Adipocyte (in vitro differentiated cells): Measurements from ENCODE around the gene GTPBP6.

Source experiments
- DNase-seq: peaks from one replicate; pipeline ENCODE4 v3.0.0-alpha.2; 2015; ENCODE audit warnings: low read depth
- H3K27me3 ChIP-seq: replicated peaks from 2 replicates; pipeline ENCODE4 v1.7.0; 2013; ENCODE audit warnings: mild to moderate bottlenecking, low read length, moderate library complexity; ENCODE audit not compliant: control insufficient read depth, insufficient read depth
- H3K36me3 ChIP-seq: 2 replicates; pipeline ENCODE4 v1.7.0; 2013; ENCODE audit warnings: low read length, mild to moderate bottlenecking, moderate library complexity; ENCODE audit not compliant: control insufficient read depth, insufficient read depth, severe bottlenecking
- H3K4me1 ChIP-seq: 2 replicates; pipeline ENCODE4 v1.7.0; 2013; ENCODE audit warnings: mild to moderate bottlenecking, low read length, moderate library complexity; ENCODE audit not compliant: control insufficient read depth, insufficient read depth
- H3K4me3 ChIP-seq: 2 replicates; pipeline ENCODE4 v1.7.0; 2013; ENCODE audit warnings: mild to moderate bottlenecking, low read length, moderate library complexity
- H3K9ac ChIP-seq: 2 replicates; pipeline ENCODE4 v1.7.0; 2013; ENCODE audit warnings: mild to moderate bottlenecking, low read length, moderate library complexity
- H3K9me3 ChIP-seq: 2 replicates; pipeline ENCODE4 v1.7.0; 2013; ENCODE audit warnings: mild to moderate bottlenecking, low read length, moderate library complexity; ENCODE audit not compliant: control insufficient read depth

Gene GTPBP6

DNA sequence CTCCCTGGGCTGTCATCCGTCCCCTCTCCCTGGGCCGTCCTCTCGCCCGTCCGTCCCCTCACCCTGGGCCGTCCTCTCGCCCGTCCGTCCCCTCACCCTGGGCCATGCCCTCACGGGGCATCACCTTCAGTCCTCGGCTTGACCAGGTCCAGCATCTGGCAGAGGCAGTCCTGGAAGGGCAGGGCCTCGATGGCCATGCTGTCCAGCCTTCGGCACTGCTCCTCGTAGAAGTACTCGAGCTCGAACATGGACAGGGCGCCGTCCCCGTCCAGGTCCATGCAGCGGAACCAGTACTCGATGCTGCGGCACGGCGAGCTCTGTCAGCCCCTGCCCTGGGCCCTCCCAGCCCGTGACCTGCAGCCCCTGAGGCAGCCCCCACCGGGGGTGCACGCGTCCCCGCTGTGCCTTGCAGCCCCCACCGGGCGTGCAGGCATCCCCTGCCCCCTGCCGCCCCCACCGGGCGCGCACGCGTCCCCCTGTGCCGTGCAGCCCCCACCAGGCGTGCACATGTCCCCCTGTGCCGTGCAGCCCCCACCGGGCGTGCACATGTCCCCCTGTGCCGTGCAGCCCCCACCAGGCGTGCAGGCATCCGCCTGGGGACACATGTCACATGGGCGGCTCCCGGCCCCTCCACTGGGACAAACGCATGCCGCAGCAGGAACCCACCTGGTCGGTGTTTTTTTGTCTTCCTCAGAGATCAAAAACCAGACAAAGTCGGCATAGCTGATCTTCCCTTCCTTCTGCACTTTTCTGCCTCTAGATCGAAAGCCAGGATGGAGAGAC lies 22.2 kb upstream of the GTPBP6 start:
- Histone ChIP-seq H3K4me1 (no peaks in the 10 kb centered on the region), H3K27me3 (no peaks in the 10 kb centered on the region), H3K9ac (no peak overlapping the region), H3K9me3 (no peaks in the 10 kb centered on the region), H3K4me3 (no peak overlapping the region), H3K36me3 (peaks cover 4% of the 10 kb centered on the region)
- no peak for DNase-seq

DNA sequence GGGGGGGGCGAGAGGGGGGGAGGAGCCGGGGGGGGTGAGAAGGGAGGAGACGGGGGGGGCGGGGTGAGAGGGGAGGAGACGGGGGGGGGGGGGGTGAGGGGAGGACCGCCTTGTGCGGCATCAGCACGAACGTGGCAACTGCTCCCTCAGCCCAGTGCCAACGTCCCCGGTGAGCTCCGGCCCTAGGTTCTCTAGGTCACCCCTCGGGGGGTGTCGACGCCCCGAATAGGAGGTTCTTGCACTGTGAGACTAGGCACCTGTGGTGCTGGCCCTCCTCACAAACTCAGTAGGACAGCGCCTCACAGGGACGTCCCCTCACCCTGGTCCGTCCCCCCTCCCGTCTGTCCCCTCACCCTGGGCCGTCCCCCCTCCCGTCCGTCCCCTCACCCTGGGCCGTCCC lies 21.5 kb upstream of the GTPBP6 start:
- H3K36me3 ChIP-seq = peaks cover 3% of the 10 kb centered on the region
- H3K9ac ChIP-seq = no peak overlapping the region

DNA sequence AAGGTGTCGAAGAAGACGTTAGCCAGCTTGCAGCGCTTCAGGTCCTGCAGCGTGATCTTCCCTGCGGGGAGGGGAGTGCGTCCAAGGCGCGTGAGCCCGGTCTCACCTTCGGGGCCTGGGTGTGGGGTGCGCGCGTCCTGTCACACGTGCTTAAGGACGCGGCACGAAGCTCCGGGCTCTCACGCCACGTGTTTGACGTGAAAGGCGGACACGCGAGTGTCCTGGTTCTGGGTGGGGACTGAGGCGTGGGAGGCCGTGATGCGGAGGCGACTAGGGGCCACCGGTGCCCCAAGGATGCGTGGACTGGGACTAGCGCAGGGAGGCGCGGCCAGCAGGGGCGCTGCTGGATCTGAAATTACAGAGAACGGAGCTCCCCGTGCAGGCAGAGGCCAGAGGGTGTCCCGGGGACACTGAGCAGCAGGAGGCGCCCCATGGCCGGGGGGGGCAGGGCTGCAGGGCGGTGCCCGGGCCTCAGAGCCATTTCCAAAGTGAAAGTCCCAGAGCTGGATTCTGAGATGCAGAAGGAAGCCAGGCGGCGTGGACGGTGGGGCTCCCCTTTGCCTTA lies 20.3 kb upstream of the GTPBP6 start:
- Histone ChIP-seq H3K4me3 (no peak overlapping the region), H3K4me1 (no peaks in the 10 kb centered on the region), H3K36me3 (no peaks in the 10 kb centered on the region), H3K27me3 (no peaks in the 10 kb centered on the region), H3K9ac (no peak overlapping the region), H3K9me3 (no peaks in the 10 kb centered on the region)
- no peak for DNase-seq

More for the DNA sequence above, 21.5 kb upstream of the GTPBP6 start:
- H3K4me3 ChIP-seq = no peak overlapping the region
- no peaks in the 10 kb centered on the region for H3K27me3 ChIP-seq
- no peaks in the 10 kb centered on the region for H3K4me1 ChIP-seq
- DNase-seq = no peak
- no peaks in the 10 kb centered on the region for H3K9me3 ChIP-seq

DNA sequence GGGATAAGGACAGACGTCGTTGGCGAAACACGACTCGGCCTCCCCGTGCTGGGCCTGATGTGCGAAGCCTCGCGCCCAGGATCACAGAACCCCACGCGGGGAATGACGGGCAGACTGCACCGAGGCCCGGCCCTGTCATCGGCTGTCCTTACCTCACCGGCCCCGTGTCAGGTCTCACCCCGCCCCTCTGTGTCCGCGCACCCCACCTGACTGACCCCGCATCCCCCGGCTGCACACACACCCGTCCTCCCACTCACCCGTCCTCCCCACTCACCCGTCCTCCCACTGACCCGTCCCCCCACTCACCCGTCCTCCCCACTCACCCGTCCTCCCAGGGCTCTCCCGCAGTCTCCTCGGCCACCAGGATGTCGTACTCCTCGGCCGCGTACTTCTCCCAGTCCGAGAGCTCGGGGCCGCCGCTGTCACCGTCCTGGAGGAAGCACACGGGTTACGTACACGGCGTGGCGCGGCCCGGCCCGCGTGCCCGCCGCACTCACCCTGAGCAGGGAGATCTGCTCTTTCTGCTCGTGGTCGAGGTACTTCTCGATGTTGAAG lies 19.8 kb upstream of the GTPBP6 start:
- H3K9me3 ChIP-seq = no peaks in the 10 kb centered on the region
- H3K4me3 ChIP-seq = no peak overlapping the region
- no peaks in the 10 kb centered on the region for H3K27me3 ChIP-seq
- no peak for DNase-seq
- no peak overlapping the region for H3K9ac ChIP-seq
- H3K36me3 ChIP-seq = no peaks in the 10 kb centered on the region
- no peaks in the 10 kb centered on the region for H3K4me1 ChIP-seq

DNA sequence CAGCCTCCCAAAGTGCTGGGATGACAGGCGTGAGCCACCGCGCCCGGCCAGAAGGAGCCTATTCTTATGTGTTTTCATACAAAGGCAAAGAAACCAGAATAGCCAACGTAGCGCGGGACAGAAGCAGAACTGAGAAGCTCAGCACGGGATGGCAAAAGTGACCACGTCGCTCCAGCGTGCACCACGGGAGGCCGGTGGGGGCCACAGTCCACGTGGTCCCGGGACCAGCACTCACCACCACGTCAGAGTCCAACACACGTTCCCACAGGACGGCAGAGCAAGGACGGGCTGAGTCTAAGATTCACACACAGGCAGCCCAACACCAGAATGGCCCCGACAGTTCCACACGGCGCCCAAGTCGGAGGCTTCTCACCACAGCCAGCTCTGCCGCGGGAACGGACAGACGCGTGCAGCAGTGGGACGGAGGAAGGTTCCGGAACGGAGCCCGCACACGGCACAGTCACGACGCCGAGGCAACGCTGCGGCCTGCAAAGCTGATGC lies 18.8 kb upstream of the GTPBP6 start:
- Histone ChIP-seq H3K27me3 (no peaks in the 10 kb centered on the region), H3K4me3 (no peak overlapping the region), H3K9ac (no peak overlapping the region), H3K9me3 (no peaks in the 10 kb centered on the region), H3K4me1 (no peaks in the 10 kb centered on the region), H3K36me3 (no peaks in the 10 kb centered on the region)
- no peak for DNase-seq

DNA sequence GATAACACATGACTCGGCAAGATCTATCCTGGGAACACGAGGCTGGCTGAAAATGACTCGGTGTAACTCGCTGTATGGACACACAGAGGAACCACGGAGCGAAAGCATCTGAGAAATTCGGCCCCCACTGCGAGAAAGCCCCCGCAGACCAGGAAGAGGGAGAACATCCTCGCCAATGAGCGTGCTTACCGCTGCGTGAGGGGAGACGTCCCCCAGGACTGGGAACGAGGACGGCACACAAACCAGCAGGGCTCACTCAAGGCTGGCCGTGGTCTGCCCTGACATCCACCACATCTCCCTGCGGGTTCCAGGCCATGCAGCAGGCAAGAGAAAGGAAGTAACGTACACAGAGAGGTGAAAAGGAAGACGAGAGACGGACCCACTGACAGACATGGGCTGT lies 17.6 kb upstream of the GTPBP6 start:
- no peak for DNase-seq

DNA sequence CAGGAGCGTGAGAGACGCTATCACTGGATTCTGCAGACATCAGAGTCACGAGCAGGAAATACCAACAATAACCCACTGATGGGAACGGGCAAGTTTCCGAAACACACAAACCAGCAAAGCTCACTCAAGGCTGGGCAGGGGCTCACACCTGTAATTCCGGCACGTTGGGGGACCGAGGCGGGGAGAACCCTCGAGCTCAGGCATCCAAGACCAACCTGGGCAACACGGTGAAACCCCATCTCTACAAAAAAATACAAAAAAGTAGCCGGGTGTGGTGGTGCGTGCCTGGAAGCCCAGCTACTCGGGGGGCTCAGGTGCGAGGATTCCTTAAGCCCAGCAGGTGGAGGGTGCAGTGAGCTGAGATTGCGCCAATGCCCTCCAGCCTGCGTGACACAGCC lies 17.2 kb upstream of the GTPBP6 start:
- Histone ChIP-seq H3K9ac (no peak overlapping the region), H3K4me1 (peaks cover 10% of the 10 kb centered on the region), H3K27me3 (no peaks in the 10 kb centered on the region), H3K9me3 (no peaks in the 10 kb centered on the region), H3K36me3 (no peaks in the 10 kb centered on the region), H3K4me3 (no peak overlapping the region)
- DNase-seq = no peak

More for the DNA sequence above, 17.6 kb upstream of the GTPBP6 start:
- Histone ChIP-seq H3K4me1 (peaks cover 8% of the 10 kb centered on the region), H3K36me3 (no peaks in the 10 kb centered on the region), H3K4me3 (no peak overlapping the region), H3K9me3 (no peaks in the 10 kb centered on the region), H3K27me3 (no peaks in the 10 kb centered on the region), H3K9ac (no peak overlapping the region)

DNA sequence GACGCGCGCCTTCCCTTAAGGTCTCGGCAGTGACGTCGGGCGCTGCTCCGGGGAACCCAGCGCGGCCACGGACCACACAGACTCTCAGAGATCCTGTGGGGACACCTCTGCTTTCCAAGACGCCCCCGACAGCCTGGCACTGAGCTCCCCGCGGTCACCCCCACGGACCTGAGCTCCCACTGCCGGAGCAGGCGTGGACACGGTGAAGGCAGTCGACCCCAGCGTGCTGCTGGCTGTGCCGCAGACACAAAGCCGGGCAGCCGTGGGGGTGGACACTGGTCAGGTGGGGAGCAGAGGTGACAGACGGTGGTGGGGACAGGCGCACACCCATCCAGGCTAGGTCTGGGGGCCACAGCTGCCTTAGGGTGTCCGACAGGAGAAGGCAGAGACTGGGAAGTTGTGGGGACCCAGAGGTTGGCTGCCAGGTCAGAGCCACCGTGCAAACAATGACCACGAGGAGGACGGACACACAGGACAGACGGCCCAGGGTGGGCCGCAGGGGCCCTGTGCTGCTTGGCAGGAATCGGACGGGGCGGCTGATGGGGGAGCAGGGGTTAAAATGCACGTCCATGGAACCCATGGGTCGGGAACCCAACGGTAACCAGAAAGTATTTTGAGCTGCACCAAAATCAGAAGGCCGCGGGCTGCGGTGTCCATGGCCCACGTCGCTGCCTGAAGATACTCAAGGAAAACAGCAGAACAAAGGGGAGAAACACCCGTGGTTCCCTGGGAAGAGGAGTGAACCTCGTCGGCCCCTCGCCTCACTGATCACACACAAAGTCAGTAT lies 16.6 kb upstream of the GTPBP6 start:
- Histone ChIP-seq H3K27me3 (no peaks in the 10 kb centered on the region), H3K9me3 (no peaks in the 10 kb centered on the region), H3K4me1 (peaks cover 10% of the 10 kb centered on the region), H3K36me3 (no peaks in the 10 kb centered on the region), H3K9ac (no peak overlapping the region), H3K4me3 (no peak overlapping the region)
- no peak for DNase-seq

DNA sequence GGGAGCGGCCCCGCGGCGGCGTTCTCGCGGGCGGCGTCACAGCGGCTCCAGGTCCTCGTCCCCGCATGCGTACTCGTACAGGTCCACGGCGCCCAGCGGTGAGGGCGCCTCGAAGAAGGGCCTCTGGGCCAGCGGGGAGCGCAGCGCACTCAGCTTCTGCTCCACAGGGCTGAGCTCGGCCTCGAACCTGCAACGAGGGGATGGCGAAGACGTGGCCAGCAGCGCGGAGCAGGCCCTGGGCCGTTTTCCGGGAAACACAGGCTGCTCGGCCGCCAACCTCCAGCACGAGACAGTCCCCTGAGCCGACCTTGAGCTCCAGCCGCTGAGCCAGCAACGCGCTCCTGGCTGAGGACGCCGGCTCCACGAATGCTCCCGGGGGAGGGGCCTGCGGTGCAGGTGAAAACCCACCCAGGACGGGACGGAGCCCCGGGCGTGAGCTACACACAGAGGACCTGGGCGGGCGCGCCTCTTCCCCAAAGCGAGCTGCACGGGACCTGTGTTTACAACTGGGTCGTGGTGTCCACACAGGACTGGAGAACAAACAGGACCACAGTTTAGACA lies 15.8 kb upstream of the GTPBP6 start:
- Histone ChIP-seq H3K9me3 (no peaks in the 10 kb centered on the region), H3K27me3 (no peaks in the 10 kb centered on the region), H3K36me3 (no peaks in the 10 kb centered on the region), H3K4me3 (no peak overlapping the region), H3K4me1 (peaks cover 10% of the 10 kb centered on the region), H3K9ac (no peak overlapping the region)
- DNase-seq = no peak

DNA sequence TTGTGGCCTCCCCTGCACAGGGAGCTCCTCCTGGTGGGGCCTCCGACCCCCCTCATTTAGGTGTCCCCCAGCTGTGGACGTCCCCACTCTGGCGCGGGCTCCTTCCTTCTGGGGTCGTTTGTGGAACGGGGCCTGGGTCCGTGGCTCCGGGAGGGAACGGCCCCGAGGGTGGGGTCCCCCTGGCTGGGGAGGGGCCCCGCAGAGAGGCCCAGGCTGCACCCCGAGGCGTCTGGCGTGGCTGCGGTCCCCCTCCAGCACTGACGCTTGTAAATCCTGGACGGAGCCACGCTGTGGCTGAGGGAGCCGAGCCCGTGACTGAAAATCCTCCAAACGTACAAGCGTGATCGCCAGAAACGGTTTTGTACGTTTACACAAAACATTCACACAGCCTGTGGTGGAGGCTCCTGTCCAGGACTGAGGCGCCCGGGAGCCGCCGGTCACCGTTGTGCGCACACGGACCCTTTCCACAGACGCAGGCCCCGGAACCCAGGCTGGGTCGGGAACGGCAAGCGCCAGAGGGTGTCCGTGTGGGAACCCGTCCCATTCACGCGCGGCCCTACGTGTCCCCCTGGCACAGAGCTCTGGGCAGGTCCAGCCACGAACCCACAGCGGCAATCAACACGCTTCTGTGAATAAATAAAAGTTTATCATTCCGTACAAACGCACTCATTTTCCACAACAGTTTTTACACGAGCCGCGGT lies 15.2 kb upstream of the GTPBP6 start:
- DNase-seq = no peak

More for the DNA sequence above, 15.2 kb upstream of the GTPBP6 start:
- Histone ChIP-seq H3K4me1 (peaks cover 10% of the 10 kb centered on the region), H3K4me3 (no peak overlapping the region), H3K9me3 (no peaks in the 10 kb centered on the region), H3K36me3 (no peaks in the 10 kb centered on the region), H3K27me3 (no peaks in the 10 kb centered on the region), H3K9ac (no peak overlapping the region)
